GM12865 (cell line): ENCODE measurements around the gene CDPF1.
A peak's percentile ranks its signal among the peaks of the same experiment; 100 is the strongest.

ENCODE experiments used
- DNase-seq: peaks from one replicate; pipeline ENCODE4 v3.0.0; 2010; ENCODE audit warnings: low read depth
- H3K4me3 ChIP-seq: 2 replicates; pipeline ENCODE4 v1.5.1; 2011; ENCODE audit warnings: mild to moderate bottlenecking, low read depth, low read length, control low read depth
- TF ChIP-seq, protein P1 (sequence below): IDR thresholded peaks from 2 replicates; pipeline ENCODE4 v1.5.1; 2011; ENCODE audit warnings: low read length, control low read depth, low read depth, inconsistent platforms; ENCODE audit not compliant: insufficient read depth; ENCODE audit errors: missing control alignments

CDPF1 gene

DNA sequence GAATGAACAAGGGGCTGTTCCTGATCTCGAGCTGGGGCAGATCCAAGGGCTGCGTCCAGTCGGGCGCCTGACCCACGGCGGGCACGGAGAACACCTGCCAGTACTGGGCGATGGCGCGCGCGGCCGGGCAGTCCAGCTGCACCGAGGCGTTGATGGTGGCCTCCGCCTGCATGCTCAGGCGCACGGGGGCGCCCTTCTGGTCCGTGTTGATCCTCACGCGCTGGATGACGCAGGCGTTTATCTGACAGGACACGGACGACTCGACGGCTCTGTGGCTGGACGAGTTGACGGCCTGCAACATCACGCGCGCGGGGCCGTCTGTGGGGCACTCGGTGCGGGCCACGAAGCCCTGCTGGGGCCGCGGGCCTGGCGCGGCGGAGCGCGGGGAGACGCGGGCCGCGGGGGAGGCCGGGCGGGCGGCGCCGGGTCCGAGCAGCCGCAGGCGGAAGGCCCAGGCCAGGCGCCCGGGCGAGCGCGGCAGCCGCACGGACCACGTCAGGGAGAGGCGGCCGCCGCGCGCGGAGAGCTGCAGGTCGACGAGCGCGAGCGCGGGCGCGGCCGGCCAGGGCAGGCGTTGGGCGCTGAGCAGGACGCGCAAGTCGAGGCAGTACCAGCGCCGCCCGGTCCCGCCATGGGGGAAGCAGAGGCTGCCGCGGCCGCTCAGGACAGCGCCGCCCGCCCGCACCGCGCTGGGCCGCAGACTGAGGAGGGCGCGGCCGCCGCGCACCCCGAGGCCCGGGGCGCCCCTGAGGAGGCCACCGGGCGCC, 12.5 kb upstream of the CDPF1 start:
- TF ChIP-seq, protein P1, sequence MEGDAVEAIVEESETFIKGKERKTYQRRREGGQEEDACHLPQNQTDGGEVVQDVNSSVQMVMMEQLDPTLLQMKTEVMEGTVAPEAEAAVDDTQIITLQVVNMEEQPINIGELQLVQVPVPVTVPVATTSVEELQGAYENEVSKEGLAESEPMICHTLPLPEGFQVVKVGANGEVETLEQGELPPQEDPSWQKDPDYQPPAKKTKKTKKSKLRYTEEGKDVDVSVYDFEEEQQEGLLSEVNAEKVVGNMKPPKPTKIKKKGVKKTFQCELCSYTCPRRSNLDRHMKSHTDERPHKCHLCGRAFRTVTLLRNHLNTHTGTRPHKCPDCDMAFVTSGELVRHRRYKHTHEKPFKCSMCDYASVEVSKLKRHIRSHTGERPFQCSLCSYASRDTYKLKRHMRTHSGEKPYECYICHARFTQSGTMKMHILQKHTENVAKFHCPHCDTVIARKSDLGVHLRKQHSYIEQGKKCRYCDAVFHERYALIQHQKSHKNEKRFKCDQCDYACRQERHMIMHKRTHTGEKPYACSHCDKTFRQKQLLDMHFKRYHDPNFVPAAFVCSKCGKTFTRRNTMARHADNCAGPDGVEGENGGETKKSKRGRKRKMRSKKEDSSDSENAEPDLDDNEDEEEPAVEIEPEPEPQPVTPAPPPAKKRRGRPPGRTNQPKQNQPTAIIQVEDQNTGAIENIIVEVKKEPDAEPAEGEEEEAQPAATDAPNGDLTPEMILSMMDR = no peak
- no peak overlapping the region for H3K4me3 ChIP-seq
- no peak for DNase-seq

DNA sequence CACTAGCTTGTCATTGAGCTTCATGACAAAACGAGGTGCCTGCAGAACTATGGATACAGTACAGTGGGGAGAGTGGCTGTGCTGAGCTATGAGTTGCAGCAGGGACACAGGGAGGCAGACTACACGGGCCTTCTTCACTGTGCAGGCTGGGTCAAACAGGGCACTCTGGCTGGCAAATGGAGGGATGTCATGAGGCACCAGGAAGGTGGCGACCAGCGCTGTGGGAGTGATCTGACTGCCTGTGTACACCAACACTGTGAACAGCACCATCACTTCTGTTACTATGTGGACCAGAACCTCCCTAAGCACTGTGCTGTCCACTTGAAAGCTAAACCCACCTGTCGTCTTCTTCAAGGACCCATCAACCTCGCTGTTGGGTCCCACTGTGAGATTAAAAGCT, 9.9 kb upstream of the CDPF1 start:
- TF ChIP-seq, protein P1 = no peak
- H3K4me3 ChIP-seq = no peak overlapping the region
- DNase-seq = no peak

- TF ChIP-seq, protein P1 = no peak
- DNase-seq = no peak
- no peak overlapping the region for H3K4me3 ChIP-seq
Measured at GRCh38 chr22:46259374-46259773, 9.3 kb upstream of the CDPF1 start.

DNA sequence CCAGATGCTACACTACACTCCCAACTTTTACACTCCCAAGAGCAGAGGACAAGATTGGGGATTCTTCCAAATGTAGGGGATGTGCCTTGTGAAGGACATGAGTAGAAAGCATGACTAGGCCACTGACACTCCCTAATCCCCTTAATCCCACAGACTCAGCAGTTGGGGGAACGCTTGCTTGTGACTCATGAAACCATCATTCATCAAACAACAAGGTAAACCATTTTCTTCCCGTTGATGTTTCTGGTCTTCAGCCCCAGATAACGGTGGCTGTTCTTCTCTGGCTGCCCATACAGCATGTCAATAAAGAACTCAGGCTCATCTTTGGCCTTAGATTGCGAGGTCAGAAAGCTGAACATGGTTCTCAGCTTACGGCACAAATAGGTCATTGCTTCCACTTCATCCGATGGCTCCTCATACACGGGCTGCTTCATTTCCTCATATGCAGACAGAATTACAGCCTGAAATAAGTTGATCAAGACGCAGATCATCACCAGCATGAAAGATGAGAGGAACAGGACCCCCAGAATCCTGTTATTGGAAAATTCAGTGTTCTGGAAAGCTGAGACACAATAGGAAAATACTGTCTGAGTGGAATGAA, 6.4 kb upstream of the CDPF1 start:
- TF ChIP-seq, protein P1 = no peak
- H3K4me3 ChIP-seq = no peak overlapping the region
- DNase-seq = no peak

DNA sequence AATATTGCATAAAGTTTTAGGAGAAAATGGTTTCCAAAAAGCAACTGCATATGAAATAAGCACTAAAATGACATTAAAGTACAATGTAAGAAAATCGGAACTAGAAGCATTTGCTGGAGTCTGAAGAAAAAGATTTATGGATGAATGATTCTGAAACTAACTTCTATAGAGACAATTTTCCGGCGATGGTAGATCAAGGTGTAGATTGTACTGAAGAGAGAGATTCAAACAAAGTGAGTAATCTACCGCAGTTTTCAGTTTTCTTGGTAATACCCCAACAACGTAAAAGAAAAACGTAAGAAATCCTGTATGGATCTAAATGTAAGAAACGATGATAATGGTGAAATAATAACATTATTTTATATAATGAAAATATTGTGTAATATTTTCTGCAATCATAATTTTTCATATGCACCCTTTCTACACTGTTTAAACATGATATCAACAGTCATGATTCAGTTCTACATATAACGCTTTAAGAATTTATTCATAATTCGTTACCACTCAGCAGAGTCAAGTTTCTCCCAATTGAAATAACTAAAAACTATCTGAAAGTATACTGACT, 1.8 kb upstream of the CDPF1 start:
- no peak for DNase-seq
- H3K4me3 ChIP-seq = no peak overlapping the region
- TF ChIP-seq, protein P1 = no peak

DNA sequence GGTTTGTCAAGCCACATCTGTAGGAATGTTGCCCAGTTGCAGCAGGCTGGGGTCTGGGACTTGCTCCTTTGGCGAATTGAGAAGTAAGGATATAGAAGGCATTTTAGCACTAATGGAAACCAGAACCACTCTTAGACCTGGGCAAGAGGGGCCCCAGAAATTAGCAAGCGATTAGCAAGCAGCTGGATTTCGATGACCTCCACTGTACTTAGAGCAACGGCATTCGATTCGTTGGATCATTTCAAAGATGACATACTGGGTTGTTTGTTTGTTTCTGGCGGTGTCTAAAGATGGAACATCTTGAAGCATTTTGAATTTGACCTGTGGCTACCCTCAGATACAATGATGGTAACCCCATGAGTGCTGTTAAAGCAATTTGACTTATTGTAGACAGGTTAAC, 1.2 kb upstream of the CDPF1 start:
- DNase-seq = no peak
- TF ChIP-seq, protein P1 = no peak
- peak overlapping the region; percentile 67 for H3K4me3 ChIP-seq

GRCh38 chr22:46250783-46251125, 661 bp upstream of the CDPF1 start:
- TF ChIP-seq, protein P1 = no peak
- DNase-seq = no peak
- peak overlapping the region; percentile 67 for H3K4me3 ChIP-seq
